ENCODE data around the gene PRDX6.
"Not testable (repeated sequence)": the region's sequence is repeated elsewhere in the genome, so short reads cannot be mapped to it uniquely, and the experiment has no call there.

PRDX6 gene

GRCh38 chr1:173469656-173470055 is 7.5 kb upstream of the PRDX6 start:
- no peak for DNase-seq (ENCODE audit: extremely low read depth, low read depth)
- TF ChIP-seq, protein P1, sequence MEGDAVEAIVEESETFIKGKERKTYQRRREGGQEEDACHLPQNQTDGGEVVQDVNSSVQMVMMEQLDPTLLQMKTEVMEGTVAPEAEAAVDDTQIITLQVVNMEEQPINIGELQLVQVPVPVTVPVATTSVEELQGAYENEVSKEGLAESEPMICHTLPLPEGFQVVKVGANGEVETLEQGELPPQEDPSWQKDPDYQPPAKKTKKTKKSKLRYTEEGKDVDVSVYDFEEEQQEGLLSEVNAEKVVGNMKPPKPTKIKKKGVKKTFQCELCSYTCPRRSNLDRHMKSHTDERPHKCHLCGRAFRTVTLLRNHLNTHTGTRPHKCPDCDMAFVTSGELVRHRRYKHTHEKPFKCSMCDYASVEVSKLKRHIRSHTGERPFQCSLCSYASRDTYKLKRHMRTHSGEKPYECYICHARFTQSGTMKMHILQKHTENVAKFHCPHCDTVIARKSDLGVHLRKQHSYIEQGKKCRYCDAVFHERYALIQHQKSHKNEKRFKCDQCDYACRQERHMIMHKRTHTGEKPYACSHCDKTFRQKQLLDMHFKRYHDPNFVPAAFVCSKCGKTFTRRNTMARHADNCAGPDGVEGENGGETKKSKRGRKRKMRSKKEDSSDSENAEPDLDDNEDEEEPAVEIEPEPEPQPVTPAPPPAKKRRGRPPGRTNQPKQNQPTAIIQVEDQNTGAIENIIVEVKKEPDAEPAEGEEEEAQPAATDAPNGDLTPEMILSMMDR (IDR thresholded peaks at IDR 0.05; ENCODE audit: low read depth, low read length): no peak

DNA sequence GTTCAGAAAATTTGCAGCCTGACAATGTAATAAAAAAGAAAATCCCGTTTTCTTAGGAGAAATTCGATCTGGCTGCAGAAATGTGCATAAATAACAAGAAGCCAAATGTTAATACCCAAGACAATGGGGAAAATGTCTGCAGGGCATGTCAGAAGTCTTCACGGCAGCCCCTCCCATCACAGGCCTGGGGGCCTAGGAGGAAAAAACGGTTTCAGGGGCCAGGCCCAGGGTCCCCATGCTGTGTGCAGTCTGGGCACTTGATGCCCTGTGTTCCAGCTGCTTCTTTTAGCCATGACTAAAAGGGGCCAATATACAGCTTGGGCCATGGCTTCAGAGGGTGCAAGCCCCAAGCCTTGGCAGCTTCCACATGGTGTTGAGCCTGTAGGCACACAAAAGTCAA is 6.5 kb upstream of the PRDX6 start:
- TF ChIP-seq, protein P1 (IDR thresholded peaks at IDR 0.05; ENCODE audit: low read depth, low read length): no peak
- DNase-seq (ENCODE audit: extremely low read depth, low read depth): no peak

- DNase-seq (ENCODE audit: extremely low read depth, low read depth): no peak
- TF ChIP-seq, protein P1 (IDR thresholded peaks at IDR 0.05; ENCODE audit: low read depth, low read length): no peak
Observed at GRCh38 chr1:173473599-173474011, 3.5 kb upstream of the PRDX6 start.

- DNase-seq (ENCODE audit: extremely low read depth, low read depth): no peak
- TF ChIP-seq, protein P1 (IDR thresholded peaks at IDR 0.05; ENCODE audit: low read depth, low read length): no peak
Observed at GRCh38 chr1:173474097-173474779, 2.9 kb upstream of the PRDX6 start.

DNA sequence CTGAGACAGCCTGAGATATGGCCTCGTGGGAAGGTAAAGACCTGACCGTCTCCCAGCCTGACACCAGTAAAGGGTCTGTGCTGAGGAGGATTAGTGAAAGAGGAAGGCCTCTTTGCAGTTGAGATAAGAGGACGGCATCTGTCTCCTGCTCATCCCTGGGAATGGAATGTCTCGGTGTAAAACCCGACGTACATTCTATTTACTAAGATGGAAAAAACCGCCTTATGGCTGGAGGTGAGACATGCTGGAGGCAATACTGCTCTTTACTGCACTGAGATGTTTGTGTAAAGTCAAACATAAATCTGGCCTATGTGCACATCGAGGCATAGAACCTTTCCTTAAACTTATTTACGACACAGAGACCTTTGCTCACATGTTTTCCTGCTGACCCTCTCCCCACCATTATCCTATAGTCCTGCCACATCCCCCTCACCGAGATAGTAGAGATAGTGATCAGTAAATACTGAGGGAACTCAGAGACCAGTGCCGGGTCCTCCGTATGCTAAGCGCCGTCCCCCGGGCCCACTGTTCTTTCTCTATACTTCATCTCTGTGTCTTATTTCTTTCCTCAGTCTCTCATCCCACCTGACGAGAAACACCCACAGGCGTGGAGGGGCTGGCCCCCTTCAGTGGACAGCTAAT is 2.2 kb upstream of the PRDX6 start:
- DNase-seq (ENCODE audit: extremely low read depth, low read depth): not testable (repeated sequence)

- DNase-seq (ENCODE audit: extremely low read depth, low read depth): peak; percentile 59
- TF ChIP-seq, protein P1 (IDR thresholded peaks at IDR 0.05; ENCODE audit: low read depth, low read length): no peak
Observed at GRCh38 chr1:173475564-173476196, 1.5 kb upstream of the PRDX6 start.

- TF ChIP-seq, protein P1 (IDR thresholded peaks at IDR 0.05; ENCODE audit: low read depth, low read length): no peak
- no peak for DNase-seq (ENCODE audit: extremely low read depth, low read depth)
Observed at GRCh38 chr1:173476197-173476664, 904 bp upstream of the PRDX6 start.

Measured in AG09319 (cell line).